Mucosa of stomach (tissue), 1 donor: ENCODE measurements around the gene CABLES1.
"Not testable (repeated sequence)": the region's sequence is repeated elsewhere in the genome, so short reads cannot be mapped to it uniquely, and the experiment has no call there.

ENCODE experiments used
- H3K27me3 ChIP-seq: one replicate; pipeline ENCODE4 v1.7.0; 2013; ENCODE audit warnings: mild to moderate bottlenecking, low read length; ENCODE audit not compliant: control insufficient read depth, insufficient read depth
- H3K36me3 ChIP-seq: one replicate; pipeline ENCODE4 v1.7.0; 2013; ENCODE audit warnings: low read length; ENCODE audit not compliant: control insufficient read depth, insufficient read depth
- H3K4me1 ChIP-seq: one replicate; pipeline ENCODE4 v1.7.0; 2013; ENCODE audit warnings: mild to moderate bottlenecking, low read length; ENCODE audit not compliant: control insufficient read depth, insufficient read depth
- H3K4me3 ChIP-seq: one replicate; pipeline ENCODE4 v1.7.0; 2013; ENCODE audit warnings: low read length
- H3K9ac ChIP-seq: one replicate; pipeline ENCODE4 v1.7.0; 2013; ENCODE audit warnings: mild to moderate bottlenecking, low read length, moderate library complexity
- H3K9me3 ChIP-seq: one replicate; pipeline ENCODE4 v1.7.0; 2013; ENCODE audit warnings: mild to moderate bottlenecking, low read length, moderate library complexity; ENCODE audit not compliant: control insufficient read depth
- donor health status: Pancreatic carcinoma.

CABLES1 gene

GRCh38 chr18:23266717-23267446, 131.6 kb downstream of the CABLES1 start:
- H3K36me3 ChIP-seq = no peaks in the 10 kb centered on the region
- no peaks in the 10 kb centered on the region for H3K9me3 ChIP-seq
- no peak overlapping the region for H3K4me3 ChIP-seq
- no peak overlapping the region for H3K9ac ChIP-seq
- no peaks in the 10 kb centered on the region for H3K4me1 ChIP-seq
- no peaks in the 10 kb centered on the region for H3K27me3 ChIP-seq

DNA sequence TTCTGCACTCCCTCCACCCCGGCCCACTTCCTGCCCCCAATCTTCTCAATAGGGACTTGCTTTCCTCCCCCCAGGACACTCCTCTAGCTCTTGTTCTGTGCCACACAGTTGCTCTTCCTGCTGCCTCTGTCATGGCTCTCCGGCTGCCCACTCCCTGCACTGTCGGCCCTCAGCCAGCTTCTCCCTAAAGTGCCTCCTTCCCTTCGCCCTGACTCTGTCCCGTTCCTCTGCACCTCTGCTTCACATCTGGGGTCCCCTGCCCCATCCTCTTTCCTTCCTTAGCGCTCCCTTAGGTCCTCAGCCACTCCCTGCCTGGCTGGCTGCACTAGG, 132.1 kb downstream of the CABLES1 start:
- Histone ChIP-seq H3K4me3 (no peak overlapping the region), H3K9ac (no peak overlapping the region), H3K27me3 (no peaks in the 10 kb centered on the region), H3K4me1 (no peaks in the 10 kb centered on the region), H3K9me3 (no peaks in the 10 kb centered on the region), H3K36me3 (no peaks in the 10 kb centered on the region)

DNA sequence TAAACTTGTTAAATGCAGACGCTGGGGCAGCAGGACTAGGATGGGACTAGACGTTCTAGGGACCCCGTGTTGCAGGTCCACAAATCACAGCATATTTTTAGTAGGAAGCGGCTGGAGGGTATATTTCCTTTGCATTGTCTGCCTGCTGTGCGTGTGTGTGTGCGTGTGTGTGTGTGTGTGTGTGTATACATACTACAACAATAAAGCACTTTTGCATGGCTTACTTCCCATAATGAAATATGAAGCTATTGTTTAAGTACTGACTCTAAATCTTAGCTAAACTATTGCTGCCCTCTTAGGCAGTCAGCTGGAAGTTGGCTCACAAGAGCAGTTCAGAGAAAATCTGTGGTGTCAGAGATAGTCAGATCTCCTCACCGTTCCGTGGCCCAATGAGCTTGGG, 133.4 kb downstream of the CABLES1 start:
- Histone ChIP-seq H3K9me3 (no peaks in the 10 kb centered on the region), H3K4me3 (no peak overlapping the region), H3K36me3 (no peaks in the 10 kb centered on the region), H3K27me3 (no peaks in the 10 kb centered on the region), H3K9ac (no peak overlapping the region), H3K4me1 (no peaks in the 10 kb centered on the region)

- not testable (repeated sequence) for H3K4me3 ChIP-seq, H3K9me3 ChIP-seq, H3K9ac ChIP-seq, H3K27me3 ChIP-seq, H3K36me3 ChIP-seq, H3K4me1 ChIP-seq
Measured at GRCh38 chr18:23269068-23269467, 133.8 kb downstream of the CABLES1 start.

- Histone ChIP-seq H3K36me3 (no peaks in the 10 kb centered on the region), H3K27me3 (no peaks in the 10 kb centered on the region), H3K4me1 (no peaks in the 10 kb centered on the region), H3K4me3 (no peak overlapping the region), H3K9me3 (no peaks in the 10 kb centered on the region), H3K9ac (no peak overlapping the region)
Measured at GRCh38 chr18:23269928-23270327, 134.6 kb downstream of the CABLES1 start.

DNA sequence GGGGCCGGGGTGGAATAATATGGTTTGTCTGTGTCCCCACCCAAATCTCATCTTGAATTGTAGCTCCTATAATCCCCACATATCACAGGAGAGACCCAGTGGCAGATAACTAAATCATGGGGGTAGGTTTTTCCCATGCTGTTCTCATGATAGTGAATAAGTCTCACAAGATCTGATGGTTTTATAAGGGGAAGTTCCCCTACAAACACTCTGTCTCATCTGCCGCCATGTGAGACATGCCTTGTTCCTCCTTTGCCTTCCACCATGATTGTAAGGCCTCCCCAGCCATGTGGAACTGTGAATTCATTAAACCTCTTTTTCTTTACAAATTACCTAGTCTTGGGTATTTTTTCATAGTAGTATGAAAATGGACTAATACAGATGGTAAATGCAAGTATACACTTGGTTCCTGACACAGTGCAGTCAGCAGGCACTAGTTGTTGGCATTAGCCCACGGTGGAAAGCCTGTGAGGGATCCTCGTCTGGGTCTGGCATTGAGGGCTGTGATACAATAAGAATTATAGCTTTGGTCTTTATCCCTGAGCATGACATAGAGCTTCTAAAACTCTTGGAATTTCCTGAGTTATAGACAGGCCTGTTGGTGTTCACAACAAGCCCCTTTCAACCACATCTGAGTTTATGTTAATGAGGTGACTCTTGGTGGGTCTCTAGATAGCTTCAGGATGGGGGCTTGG, 135.8 kb downstream of the CABLES1 start:
- Histone ChIP-seq H3K4me1 (no peaks in the 10 kb centered on the region), H3K27me3 (no peaks in the 10 kb centered on the region), H3K9me3 (no peaks in the 10 kb centered on the region), H3K4me3 (no peak overlapping the region), H3K9ac (no peak overlapping the region), H3K36me3 (no peaks in the 10 kb centered on the region)

GRCh38 chr18:23272498-23273232, 137.4 kb downstream of the CABLES1 start:
- no peaks in the 10 kb centered on the region for H3K4me1 ChIP-seq
- H3K9me3 ChIP-seq = no peaks in the 10 kb centered on the region
- H3K36me3 ChIP-seq = no peaks in the 10 kb centered on the region
- H3K27me3 ChIP-seq = no peaks in the 10 kb centered on the region
- H3K9ac ChIP-seq = no peak overlapping the region
- H3K4me3 ChIP-seq = no peak overlapping the region

- no peaks in the 10 kb centered on the region for H3K9me3 ChIP-seq
- no peak overlapping the region for H3K9ac ChIP-seq
- H3K27me3 ChIP-seq = no peaks in the 10 kb centered on the region
- H3K36me3 ChIP-seq = no peaks in the 10 kb centered on the region
- no peaks in the 10 kb centered on the region for H3K4me1 ChIP-seq
- no peak overlapping the region for H3K4me3 ChIP-seq
Measured at GRCh38 chr18:23273443-23273966, 138.2 kb downstream of the CABLES1 start.

GRCh38 chr18:23274638-23275482, 139.6 kb downstream of the CABLES1 start:
- Histone ChIP-seq H3K4me3 (no peak overlapping the region), H3K4me1 (no peaks in the 10 kb centered on the region), H3K27me3 (no peaks in the 10 kb centered on the region), H3K36me3 (no peaks in the 10 kb centered on the region), H3K9me3 (no peaks in the 10 kb centered on the region), H3K9ac (no peak overlapping the region)

DNA sequence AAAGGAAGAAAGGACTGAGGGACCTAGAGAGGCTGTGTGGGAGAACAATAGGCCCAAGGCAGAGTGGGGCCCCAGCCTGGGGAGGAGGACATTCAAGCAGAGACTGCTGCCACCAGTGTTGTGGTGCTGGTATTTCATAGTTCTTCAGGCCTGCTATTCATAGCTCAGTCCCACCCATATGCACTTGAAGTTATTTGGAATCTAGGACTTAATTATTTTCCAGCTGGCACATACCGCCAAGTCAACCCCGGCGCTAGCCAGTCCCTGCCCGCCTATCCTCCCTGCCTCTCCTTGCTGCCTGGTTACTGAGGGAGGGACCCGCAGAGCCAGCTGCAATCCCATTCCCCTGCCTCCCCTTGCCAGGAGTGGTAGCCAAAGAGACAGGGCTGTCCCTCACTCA, 141.2 kb downstream of the CABLES1 start:
- Histone ChIP-seq H3K27me3 (no peaks in the 10 kb centered on the region), H3K36me3 (no peaks in the 10 kb centered on the region), H3K9me3 (no peaks in the 10 kb centered on the region), H3K9ac (no peak overlapping the region), H3K4me3 (no peak overlapping the region), H3K4me1 (no peaks in the 10 kb centered on the region)

DNA sequence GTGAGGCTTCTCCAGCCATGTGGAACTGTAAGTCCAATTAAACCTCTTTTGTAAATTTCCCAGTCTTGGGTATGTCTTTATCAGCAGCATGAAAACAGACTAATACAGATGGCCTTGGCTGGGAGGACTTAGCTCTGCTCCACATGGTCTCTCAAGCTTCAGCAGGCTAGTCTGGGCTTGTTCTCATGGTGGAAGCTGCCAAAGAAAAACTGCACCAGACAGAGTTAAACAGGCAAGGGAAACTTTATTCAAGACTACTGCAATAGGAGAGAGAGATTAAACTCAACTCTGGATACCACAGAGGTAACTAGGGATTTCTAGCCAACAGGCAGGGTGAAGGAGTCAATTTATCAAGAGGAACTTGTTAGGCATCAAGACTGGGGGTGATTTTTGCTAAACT, 142.1 kb downstream of the CABLES1 start:
- Histone ChIP-seq H3K9ac (no peak overlapping the region), H3K4me1 (peaks cover 8% of the 10 kb centered on the region), H3K27me3 (no peaks in the 10 kb centered on the region), H3K36me3 (no peaks in the 10 kb centered on the region), H3K9me3 (no peaks in the 10 kb centered on the region), H3K4me3 (no peak overlapping the region)
